NCI-H2081 (cell line): ENCODE data around the gene HMX1.

ENCODE experiments used
- DNase-seq, 2 experiments: peaks; one replicate each; lab custom pipeline; 2025; lab: John Stamatoyannopoulos, UW

Gene HMX1

DNA sequence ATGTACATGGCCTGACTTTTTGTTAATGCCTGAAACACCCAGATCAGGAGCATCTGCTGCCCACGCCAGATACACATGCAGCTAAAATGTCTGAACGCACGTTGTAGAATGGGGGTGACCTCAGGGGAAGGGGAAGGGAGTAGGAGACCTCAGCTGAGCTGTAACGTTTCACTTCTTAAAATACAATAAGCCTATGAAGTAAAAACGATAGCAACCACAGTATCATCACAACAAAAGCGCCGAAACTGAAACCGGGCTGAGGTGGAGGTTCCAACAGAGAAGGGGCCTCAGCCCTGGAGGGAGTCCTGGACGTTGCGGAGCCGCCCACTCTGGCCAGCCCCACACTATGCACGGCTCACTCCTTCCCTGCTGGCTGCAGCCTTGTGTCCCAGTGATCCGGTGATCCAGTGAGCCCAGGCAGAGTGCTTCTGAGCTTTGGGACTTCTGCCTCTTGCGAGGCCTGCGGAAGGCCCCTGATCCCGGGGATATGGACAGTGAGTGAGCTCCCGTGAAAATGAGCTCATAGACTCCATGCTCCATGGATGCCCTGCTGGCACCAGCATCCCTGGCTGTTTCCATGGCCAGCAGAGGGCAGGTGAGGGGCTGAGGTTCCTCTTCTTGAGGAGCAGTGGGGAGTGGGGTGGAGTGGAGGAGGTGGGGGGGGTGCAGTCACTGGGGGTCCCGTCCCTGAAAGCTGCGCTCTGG lies 52.0 kb downstream of the HMX1 start:
- DNase-seq, result no peak

DNA sequence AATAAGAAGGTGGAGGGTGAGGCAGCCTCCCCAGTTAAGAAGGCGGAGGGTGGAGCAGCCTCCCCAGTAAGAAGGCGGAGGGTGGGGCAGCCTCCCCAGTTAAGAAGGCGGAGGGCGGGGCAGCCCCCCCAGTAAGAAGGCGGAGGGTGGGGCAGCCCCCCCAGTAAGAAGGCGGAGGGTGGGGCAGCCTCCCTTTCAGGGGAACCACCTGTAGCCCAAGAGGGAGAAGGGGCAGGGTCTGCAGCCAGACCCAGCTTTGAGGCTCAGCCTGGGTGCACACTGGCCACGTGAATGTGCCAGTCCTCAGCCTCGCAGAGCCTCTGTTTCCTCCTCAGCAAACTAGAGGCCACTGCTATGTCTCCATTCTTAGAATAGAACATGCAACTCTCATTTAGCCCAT lies 52.6 kb downstream of the HMX1 start:
- no peak for DNase-seq

GRCh38 chr4:8818063-8818881 lies 53.4 kb downstream of the HMX1 start:
- no peak for DNase-seq

DNA sequence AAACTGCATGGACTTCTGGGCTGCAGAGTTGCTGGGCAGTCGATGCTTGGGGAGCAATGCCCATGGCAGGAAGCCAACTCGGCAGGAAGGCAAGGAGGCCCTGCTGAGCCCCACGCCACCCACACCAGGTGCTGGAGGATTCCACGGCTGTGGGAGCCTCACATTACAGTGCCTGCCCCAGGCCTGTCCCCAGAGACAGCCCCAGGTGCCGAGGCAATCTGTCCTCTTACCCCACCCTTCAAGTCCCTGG lies 53.9 kb downstream of the HMX1 start:
- no peak for DNase-seq

- no peak for DNase-seq
These were observed 54.4 kb downstream of the HMX1 start for GRCh38 chr4:8817096-8817812.
